MCF 10A (cell line): ENCODE data around the gene TM9SF2. TPM values are rescaled to one million over a fixed set of nuclear protein-coding genes. Genes with fewer than 3 reads are reported as not detected.
A peak's percentile ranks its signal among the peaks of the same experiment; 100 is the strongest.

Experiments used
- BruUV-seq: library from RNA; stranded (reverse); fragments of 400-500 nt; replicated peaks from 2 replicates; lab custom pipeline; 2021; lab: Mats Ljungman, UMichigan
- CTCF ChIA-PET: fragments of 300-600 bp; sonication (Branson Sonifier 250); formaldehyde crosslinking; extraction: SDS; loops from one replicate; lab custom pipeline; 2021; ENCODE audit warnings: antibody characterized with exemption, inconsistent platforms; lab: Yijun Ruan, JAX
- POLR2A ChIA-PET: fragments of 300-600, 350-650 bp; sonication (Branson Sonifier 250); formaldehyde crosslinking; extraction: SDS; loops from one replicate; lab custom pipeline; 2020; ENCODE audit warnings: antibody characterized with exemption, inconsistent platforms; lab: Yijun Ruan, JAX
- DNase-seq: peaks from one replicate; pipeline ENCODE4 v3.0.0-alpha.2; 2018; ENCODE audit not compliant: unreplicated experiment
- H3K27ac Mint-ChIP-seq: one replicate; pipeline ENCODE4 v1.8.0; 2022; ENCODE audit warnings: mild to moderate bottlenecking, low read depth, mixed read lengths; ENCODE audit not compliant: unreplicated experiment
- H3K27me3 Mint-ChIP-seq: one replicate; pipeline ENCODE4 v1.8.0; 2022; ENCODE audit warnings: mixed read lengths; ENCODE audit not compliant: insufficient read depth, unreplicated experiment
- H3K36me3 Mint-ChIP-seq: one replicate; pipeline ENCODE4 v1.8.0; 2022; ENCODE audit warnings: mild to moderate bottlenecking, moderate library complexity, mixed read lengths; ENCODE audit not compliant: insufficient read depth, unreplicated experiment
- H3K4me1 Mint-ChIP-seq: one replicate; pipeline ENCODE4 v1.8.0; 2022; ENCODE audit warnings: mixed read lengths; ENCODE audit not compliant: insufficient read depth, unreplicated experiment
- H3K4me3 Mint-ChIP-seq: one replicate; pipeline ENCODE4 v1.8.0; 2022; ENCODE audit warnings: mild to moderate bottlenecking, moderate library complexity, mixed read lengths; ENCODE audit not compliant: unreplicated experiment
- H3K9me3 Mint-ChIP-seq: one replicate; pipeline ENCODE4 v1.8.0; 2022; ENCODE audit warnings: mixed read lengths; ENCODE audit not compliant: unreplicated experiment
- CTCF ChIP-seq: fragments of 200-600 bp; IDR thresholded peaks from one replicate; pipeline ENCODE4 v1.8.0; 2022; ENCODE audit warnings: antibody characterized with exemption, mild to moderate bottlenecking; ENCODE audit not compliant: unreplicated experiment
- intact Hi-C: fragments of 100-400 bp; cut with micrococcal nuclease; formaldehyde crosslinking; loops from 2 replicates; pipeline ENCODE4 v1.14.1; 2022
- total RNA-seq: library from RNA; stranded (reverse); gene quantifications from 2 replicates; pipeline ENCODE4 v1.2.3, GENCODE V29; 2022

Gene TM9SF2
- total RNA-seq, 1 experiment from 2014 or later: 71.1 TPM

GRCh38 chr13:99572921-99573320 is 71.6 kb downstream of the TM9SF2 start:
- H3K27ac Mint-ChIP-seq: no peak overlapping the region
- no peaks in the 10 kb centered on the region for H3K4me1 Mint-ChIP-seq
- ChIA-PET POLR2A (no interaction called here), CTCF (interaction anchor here (0.8 kb wide), 1 partner anchor 41 kb away, joined by 3 read pairs; no protein-coding TSS in a partner anchor)
- no peaks in the 10 kb centered on the region for H3K36me3 Mint-ChIP-seq
- DNase-seq: no peak
- intact Hi-C loops: no loop called here
- no peaks in the 10 kb centered on the region for H3K9me3 Mint-ChIP-seq
- BruUV-seq: no TSS peak
- no peaks in the 10 kb centered on the region for H3K27me3 Mint-ChIP-seq
- H3K4me3 Mint-ChIP-seq: no peak overlapping the region
- no peak for TF ChIP-seq CTCF

GRCh38 chr13:99575376-99576120 is 74.3 kb downstream of the TM9SF2 start:
- Mint-ChIP-seq H3K27ac (no peak overlapping the region), H3K9me3 (no peaks in the 10 kb centered on the region), H3K36me3 (no peaks in the 10 kb centered on the region), H3K4me1 (peaks cover 5% of the 10 kb centered on the region), H3K4me3 (no peak overlapping the region), H3K27me3 (no peaks in the 10 kb centered on the region)
- DNase-seq: no peak
- ChIA-PET CTCF (no interaction called here), POLR2A (interaction anchor here (0.6 kb wide), 1 partner anchor 15 kb away, joined by 3 read pairs; no protein-coding TSS in a partner anchor)
- BruUV-seq: no TSS peak
- TF ChIP-seq CTCF: no peak
- intact Hi-C loops: no loop called here

GRCh38 chr13:99577934-99578917 is 77.0 kb downstream of the TM9SF2 start:
- H3K27me3 Mint-ChIP-seq: no peaks in the 10 kb centered on the region
- H3K4me3 Mint-ChIP-seq: no peak overlapping the region
- peak; percentile 15 for DNase-seq
- H3K36me3 Mint-ChIP-seq: no peaks in the 10 kb centered on the region
- H3K4me1 Mint-ChIP-seq: peaks cover 5% of the 10 kb centered on the region
- no TSS peak for BruUV-seq
- H3K27ac Mint-ChIP-seq: no peak overlapping the region
- intact Hi-C loops: no loop called here
- no peaks in the 10 kb centered on the region for H3K9me3 Mint-ChIP-seq
- ChIA-PET POLR2A (interaction anchor here (0.6 to 1.6 kb wide), 3 partner anchors 13 to 70 kb away, joined by 3 to 4 read pairs (median 3); partner anchors contain the start of gene CLYBL), CTCF (interaction anchor here (0.5 to 1.9 kb wide), 11 partner anchors 10 to 490 kb away, joined by 3 to 9 read pairs (median 4); partner anchors contain the start of gene CLYBL)
- peak; percentile 12 for TF ChIP-seq CTCF
